AG09319 (cell line): ENCODE data around the gene BATF2.

Experiments used
- DNase-seq: peaks from one replicate; pipeline ENCODE4 v3.0.0-alpha.2; 2010; ENCODE audit warnings: low read depth; ENCODE audit errors: extremely low read depth
- TF ChIP-seq, protein P1 (sequence below): IDR thresholded peaks from 2 replicates; pipeline ENCODE4 v1.5.1; 2011; ENCODE audit warnings: low read depth, mild to moderate bottlenecking, inconsistent platforms, low read length, moderate library complexity

BATF2 gene, protein sequence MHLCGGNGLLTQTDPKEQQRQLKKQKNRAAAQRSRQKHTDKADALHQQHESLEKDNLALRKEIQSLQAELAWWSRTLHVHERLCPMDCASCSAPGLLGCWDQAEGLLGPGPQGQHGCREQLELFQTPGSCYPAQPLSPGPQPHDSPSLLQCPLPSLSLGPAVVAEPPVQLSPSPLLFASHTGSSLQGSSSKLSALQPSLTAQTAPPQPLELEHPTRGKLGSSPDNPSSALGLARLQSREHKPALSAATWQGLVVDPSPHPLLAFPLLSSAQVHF

DNA sequence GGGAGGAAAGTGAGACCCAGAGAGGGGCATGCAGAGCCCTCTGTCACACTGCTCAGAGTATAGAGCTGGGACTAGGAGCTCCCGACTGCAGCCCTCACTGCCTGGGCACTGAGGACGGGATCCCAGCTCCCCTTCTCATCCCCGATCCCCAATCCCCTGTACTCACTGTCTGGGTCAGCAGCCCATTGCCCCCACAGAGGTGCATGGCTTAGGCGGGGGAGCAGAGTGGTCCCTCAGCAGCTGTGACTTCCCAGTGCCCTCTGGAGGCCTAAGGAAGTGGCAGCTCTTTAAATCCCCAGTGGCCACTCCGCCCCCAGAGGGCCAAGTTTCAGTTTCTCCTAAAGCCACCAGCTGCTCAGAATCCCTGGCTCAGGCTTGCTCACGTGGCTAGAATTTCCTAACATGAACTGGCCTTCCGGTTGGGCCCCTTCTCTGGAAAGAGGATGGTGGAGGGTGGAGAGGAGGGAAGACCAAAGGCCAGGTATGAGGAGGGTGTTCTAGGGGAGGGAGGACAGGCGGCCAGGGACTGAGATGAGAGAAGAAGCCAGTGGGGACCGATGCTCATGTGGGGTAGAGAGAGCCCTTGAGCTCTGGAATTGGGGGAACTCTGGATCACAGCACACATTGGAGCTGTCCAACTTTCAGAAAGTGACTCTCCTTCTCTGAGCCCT lies at the start of gene BATF2:
TSS of gene BATF2 (minus strand) at position 262 of the 671 bp plus-strand sequence. CDS start at position 205, 57 bp downstream.
- peak; percentile 41 for DNase-seq
- TF ChIP-seq, protein P1, sequence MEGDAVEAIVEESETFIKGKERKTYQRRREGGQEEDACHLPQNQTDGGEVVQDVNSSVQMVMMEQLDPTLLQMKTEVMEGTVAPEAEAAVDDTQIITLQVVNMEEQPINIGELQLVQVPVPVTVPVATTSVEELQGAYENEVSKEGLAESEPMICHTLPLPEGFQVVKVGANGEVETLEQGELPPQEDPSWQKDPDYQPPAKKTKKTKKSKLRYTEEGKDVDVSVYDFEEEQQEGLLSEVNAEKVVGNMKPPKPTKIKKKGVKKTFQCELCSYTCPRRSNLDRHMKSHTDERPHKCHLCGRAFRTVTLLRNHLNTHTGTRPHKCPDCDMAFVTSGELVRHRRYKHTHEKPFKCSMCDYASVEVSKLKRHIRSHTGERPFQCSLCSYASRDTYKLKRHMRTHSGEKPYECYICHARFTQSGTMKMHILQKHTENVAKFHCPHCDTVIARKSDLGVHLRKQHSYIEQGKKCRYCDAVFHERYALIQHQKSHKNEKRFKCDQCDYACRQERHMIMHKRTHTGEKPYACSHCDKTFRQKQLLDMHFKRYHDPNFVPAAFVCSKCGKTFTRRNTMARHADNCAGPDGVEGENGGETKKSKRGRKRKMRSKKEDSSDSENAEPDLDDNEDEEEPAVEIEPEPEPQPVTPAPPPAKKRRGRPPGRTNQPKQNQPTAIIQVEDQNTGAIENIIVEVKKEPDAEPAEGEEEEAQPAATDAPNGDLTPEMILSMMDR = peak; percentile 42

DNA sequence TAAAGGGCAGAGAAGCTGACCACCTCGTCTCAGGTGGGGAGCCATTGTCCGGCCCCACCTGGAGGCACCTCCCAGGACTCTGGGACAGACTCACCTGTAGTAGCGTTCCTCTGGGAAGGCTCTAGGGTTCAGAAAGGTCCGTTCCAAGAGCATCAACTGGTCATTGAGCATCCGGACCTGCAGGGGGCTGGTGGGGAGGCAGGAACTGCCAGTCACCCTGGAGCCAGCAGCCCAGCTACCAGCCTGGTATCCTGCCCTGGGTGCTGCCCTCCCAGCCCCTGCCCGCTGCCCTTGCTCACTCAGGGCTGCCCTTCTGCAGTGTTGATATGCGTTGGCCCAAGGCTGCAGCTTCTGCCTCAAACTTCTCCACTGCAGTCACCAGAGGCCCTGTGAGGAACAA lies 49.0 kb upstream of the BATF2 start:
- DNase-seq = no peak

DNA sequence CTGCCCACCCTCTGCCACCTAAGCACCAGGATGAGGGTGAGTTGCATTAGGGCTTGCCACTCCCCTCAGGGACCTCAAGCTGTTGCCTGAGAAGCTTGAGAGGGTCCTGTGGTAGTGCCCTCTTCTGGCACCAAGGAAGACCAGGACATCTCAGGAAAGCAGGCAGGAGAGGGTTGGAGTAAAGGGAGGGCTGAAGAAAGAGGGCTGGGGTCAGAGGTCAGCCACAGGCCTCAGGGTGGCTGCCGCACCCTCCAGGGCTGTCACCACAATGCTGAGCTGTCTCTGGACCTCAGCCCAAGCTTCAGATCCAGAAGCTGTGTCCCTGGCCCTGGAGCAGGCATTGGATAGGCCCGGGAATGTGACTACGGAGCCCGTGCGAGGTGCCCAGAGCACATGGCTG lies 48.3 kb upstream of the BATF2 start:
- DNase-seq = no peak
- TF ChIP-seq, protein P1 = no peak

More for the DNA sequence above, 49.0 kb upstream of the BATF2 start:
- TF ChIP-seq, protein P1 = no peak

DNA sequence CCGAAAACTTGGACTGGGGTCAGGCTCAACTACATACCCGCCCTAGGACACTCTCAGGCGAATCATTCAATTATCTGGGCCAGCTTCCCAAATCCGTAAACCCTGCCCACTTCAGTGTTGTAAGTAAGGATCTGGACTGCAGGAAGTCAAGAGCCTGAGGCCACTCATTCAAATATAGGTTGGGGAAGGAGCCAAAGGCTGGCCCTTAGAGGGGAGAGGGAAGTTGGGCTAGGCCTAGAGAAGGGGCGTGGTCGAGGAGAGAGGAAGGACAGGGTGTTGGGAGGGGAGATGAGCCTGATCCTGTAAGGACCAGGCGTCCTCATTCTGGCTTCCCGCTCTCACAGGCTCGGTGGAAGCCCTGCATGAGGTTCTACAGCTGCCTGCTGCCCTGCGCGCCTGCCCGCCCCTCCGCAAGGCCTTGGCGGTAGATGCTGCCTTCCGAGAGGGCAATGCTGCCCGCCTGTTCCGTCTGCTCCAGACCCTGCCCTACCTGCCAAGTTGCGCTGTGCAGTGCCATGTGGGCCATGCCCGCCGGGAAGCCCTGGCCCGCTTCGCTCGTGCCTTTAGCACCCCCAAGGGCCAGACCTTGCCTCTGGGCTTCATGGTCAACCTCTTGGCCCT lies 47.2 kb upstream of the BATF2 start:
- TF ChIP-seq, protein P1 = no peak
- DNase-seq = peak; percentile 28

DNA sequence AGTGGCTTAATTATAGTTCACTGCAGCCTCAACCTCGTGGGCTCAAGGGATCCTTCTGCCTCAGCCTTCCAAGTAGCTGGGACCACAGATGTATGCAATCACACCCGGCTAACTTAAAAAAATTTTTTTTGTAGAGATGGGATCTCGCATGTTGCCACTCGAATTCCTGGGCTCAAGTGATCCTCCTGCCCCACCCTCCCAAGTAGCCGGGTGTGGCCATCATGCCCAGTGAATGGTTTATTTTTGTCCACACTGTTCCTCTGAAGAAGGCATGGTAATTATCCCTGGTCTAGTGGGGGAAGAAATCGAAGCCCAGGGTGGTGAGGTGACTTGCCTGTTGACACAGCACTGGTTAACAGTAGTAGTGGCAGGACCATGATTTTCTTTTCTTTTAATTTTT lies 46.1 kb upstream of the BATF2 start:
- TF ChIP-seq, protein P1 = no peak
- DNase-seq = no peak

DNA sequence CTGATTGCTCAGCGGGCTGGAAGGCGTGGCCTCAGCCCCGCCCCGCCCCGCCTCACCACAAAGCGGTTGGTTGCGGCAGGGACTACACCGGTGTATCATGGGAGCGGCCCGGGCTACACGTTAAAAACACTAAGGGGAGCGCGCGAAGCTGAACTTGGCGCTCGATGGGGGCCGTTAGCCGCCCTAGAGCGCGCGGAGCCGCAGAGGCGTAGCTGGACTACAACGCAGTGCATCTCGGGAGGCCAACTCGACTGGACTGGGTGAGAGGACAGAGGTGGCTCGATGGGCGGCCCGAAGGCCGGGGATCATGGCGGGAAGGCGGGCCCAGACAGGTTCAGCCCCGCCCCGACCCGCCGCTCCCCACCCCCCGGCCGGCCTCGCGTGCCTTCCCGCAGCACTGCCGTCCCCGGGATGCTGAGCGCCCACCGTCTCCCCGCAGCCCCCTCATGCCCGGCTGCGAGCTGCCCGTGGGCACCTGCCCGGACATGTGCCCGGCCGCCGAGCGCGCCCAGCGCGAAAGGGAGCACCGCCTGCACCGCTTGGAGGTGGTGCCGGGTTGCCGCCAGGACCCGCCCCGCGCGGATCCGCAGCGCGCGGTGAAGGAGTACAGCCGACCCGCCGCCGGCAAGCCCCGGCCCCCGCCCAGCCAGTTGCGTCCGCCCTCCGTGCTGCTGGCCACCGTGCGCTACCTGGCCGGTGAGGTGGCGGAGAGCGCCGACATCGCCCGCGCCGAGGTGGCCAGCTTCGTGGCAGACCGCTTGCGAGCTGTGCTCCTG lies 44.3 kb upstream of the BATF2 start, which contains the start of gene SAC3D1:
TSS of gene SAC3D1 (plus strand) at position 364 of the 776 bp plus-strand sequence. CDS start at position 447, 83 bp downstream.
- TF ChIP-seq, protein P1 = no peak
- peak; percentile 77 for DNase-seq

DNA sequence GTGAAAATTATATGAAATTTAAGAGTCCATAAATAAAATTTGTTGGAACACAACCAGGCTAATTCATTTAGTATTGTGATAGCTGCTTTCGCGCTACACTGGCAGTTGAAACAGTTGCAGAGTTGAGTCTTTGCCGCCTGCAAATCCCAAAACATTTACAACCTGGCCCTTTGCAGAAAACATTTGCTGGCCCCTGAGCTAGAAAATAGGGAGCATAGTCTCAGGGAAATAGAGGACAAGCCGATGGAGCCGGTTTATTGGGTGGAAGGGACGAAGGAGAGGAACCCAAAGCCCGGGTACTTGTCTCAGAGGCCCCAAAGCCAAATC lies 43.7 kb upstream of the BATF2 start:
- no peak for DNase-seq
- TF ChIP-seq, protein P1 = no peak
